ENCODE data around the gene KRT2.

DNA sequence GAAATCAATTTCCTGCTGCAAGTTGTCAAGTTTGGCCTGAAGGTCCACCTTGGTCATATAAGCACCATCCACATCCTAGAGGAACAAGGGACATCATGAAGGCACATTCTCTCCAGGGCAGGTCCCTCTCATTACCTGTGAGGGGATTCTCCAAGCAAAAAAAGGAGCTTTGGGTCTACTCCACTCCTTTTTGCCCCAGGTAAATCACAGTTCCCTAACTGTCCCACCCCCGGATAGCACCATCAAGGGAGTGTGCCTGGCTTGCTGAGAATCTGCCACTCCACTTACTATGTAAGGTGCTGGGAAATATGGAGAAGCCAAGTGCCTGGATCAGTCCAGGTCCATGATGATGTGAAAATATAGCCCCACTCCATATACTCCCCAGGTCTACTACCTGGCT is 25.7 kb upstream of the KRT2 start:
- TF ChIP-seq KLF10 (tag by site-specific recombination; IDR thresholded peaks at IDR 0.05), result no peak
- TF ChIP-seq ZNF792 (tag by site-specific recombination; IDR thresholded peaks at IDR 0.05), result no peak
- no peak for TF ChIP-seq ZNF664 (tag by site-specific recombination; IDR thresholded peaks at IDR 0.05)
- TF ChIP-seq, protein P1, sequence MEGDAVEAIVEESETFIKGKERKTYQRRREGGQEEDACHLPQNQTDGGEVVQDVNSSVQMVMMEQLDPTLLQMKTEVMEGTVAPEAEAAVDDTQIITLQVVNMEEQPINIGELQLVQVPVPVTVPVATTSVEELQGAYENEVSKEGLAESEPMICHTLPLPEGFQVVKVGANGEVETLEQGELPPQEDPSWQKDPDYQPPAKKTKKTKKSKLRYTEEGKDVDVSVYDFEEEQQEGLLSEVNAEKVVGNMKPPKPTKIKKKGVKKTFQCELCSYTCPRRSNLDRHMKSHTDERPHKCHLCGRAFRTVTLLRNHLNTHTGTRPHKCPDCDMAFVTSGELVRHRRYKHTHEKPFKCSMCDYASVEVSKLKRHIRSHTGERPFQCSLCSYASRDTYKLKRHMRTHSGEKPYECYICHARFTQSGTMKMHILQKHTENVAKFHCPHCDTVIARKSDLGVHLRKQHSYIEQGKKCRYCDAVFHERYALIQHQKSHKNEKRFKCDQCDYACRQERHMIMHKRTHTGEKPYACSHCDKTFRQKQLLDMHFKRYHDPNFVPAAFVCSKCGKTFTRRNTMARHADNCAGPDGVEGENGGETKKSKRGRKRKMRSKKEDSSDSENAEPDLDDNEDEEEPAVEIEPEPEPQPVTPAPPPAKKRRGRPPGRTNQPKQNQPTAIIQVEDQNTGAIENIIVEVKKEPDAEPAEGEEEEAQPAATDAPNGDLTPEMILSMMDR (tag by site-specific recombination; IDR thresholded peaks at IDR 0.05), result no peak
- no peak for TF ChIP-seq KLF16 (tag by site-specific recombination; IDR thresholded peaks at IDR 0.05)
- no peak for TF ChIP-seq ZNF530 (tag by site-specific recombination; IDR thresholded peaks at IDR 0.05; ENCODE audit: low read depth)
- TF ChIP-seq ZNF555 (tag by site-specific recombination; conservative IDR thresholded peaks at IDR 0.05), result no peak
- TF ChIP-seq ZNF623 (tag by site-specific recombination; IDR thresholded peaks at IDR 0.05), result no peak
- no peak for TF ChIP-seq ZNF302 (tag by site-specific recombination; IDR thresholded peaks at IDR 0.05; ENCODE audit: low read depth)
- TF ChIP-seq ZNF677 (tag by site-specific recombination; IDR thresholded peaks at IDR 0.05), result no peak
- no peak for TF ChIP-seq BCL11A (tag by site-specific recombination; IDR thresholded peaks at IDR 0.05; ENCODE audit: low read depth)
- TF ChIP-seq ZNF24 (tag by site-specific recombination; IDR thresholded peaks at IDR 0.05), result no peak
- no peak for TF ChIP-seq HOXC10 (CRISPR knock-in tag; IDR thresholded peaks at IDR 0.05)
